ENCODE data around the gene DBN1.

Gene DBN1

DNA sequence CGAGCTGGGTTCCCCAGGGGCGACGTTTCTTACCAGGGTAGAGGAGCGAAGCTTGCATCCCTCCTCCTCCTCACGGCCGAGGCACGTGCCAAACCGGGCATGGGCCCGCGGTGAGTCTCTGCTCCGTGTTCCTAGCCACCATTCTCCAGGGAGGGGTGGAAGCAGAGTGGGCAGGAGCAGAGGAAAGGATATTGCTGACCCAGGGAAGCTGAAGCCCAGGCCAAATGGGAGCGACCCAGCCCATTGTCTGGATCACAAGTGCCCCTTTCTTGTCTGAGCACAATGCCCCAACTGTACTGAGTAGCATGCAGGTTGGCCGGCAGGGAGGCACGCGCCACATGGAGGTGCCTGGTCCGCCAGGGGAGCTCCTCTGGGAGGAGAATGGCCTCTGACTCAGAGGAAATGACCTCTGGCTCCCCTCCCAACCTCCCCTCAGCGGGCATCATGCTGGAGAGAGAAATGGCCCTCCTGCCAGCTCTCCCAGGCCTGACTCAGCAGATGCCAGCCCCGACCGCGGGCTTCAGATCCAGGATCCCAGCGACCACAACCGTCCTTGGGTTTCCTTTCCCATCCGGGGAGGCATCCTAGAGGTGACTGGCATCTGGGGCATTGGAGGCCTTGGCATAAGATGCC is 25.7 kb downstream of the DBN1 start:
- TF ChIP-seq CTCF (IDR thresholded peaks at IDR 0.05; ENCODE audit: control insufficient read depth, insufficient read depth, low read depth, low read length, missing control alignments) = no peak
- peak overlapping the region; percentile 63 for H3K4me3 ChIP-seq (ENCODE audit: control insufficient read depth, low read depth, low read length)
- DNase-seq (ENCODE audit: low read depth) = no peak

DNA sequence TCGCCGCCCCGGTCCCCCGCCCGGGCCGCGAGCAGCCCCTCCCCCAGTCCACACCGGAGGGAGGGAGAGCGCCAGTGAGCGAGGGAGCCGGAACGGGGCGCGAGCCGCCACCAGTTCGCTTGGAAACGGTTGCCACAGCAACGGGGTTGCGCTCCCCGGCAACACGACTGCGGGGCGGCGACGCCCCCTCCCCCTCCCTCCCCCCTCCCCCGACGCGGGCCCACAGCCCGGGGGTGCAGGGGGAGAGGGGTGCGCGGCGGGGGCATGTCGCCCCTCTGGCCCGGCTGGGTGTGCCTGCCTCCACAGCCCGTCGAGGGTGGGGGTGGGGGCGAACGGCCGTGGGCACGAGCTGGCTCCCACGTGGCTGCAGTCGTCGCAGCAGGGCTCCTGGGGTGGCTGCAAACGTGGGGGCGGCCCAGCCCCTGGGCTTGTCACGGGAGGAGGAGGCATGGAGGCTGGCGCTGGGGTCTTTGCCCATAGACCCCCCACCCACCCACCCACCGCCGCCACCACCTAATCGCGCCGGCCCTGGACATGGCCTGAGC is 26.3 kb downstream of the DBN1 start:
- H3K4me3 ChIP-seq (ENCODE audit: control insufficient read depth, low read depth, low read length) = peak overlapping the region; percentile 63
- TF ChIP-seq CTCF (IDR thresholded peaks at IDR 0.05; ENCODE audit: control insufficient read depth, insufficient read depth, low read depth, low read length, missing control alignments) = no peak
- DNase-seq (ENCODE audit: low read depth) = no peak

GRCh38 chr5:177446200-177447065 is 27.0 kb downstream of the DBN1 start, which contains the start of gene PRR7:
PRR7 (plus strand) TSS chr5:177446814; CDS start chr5:177455068, 8,254 bp downstream.
- H3K4me3 ChIP-seq (ENCODE audit: control insufficient read depth, low read depth, low read length) = peak within 1 kb of the TSS; percentile 63
- TF ChIP-seq CTCF (IDR thresholded peaks at IDR 0.05; ENCODE audit: control insufficient read depth, insufficient read depth, low read depth, low read length, missing control alignments) = no peak
- DNase-seq (ENCODE audit: low read depth) = no peak

GRCh38 chr5:177445917-177446199 is 27.6 kb downstream of the DBN1 start:
- TF ChIP-seq CTCF (IDR thresholded peaks at IDR 0.05; ENCODE audit: control insufficient read depth, insufficient read depth, low read depth, low read length, missing control alignments) = no peak
- no peak for DNase-seq (ENCODE audit: low read depth)
- peak overlapping the region; percentile 63 for H3K4me3 ChIP-seq (ENCODE audit: control insufficient read depth, low read depth, low read length)

DNA sequence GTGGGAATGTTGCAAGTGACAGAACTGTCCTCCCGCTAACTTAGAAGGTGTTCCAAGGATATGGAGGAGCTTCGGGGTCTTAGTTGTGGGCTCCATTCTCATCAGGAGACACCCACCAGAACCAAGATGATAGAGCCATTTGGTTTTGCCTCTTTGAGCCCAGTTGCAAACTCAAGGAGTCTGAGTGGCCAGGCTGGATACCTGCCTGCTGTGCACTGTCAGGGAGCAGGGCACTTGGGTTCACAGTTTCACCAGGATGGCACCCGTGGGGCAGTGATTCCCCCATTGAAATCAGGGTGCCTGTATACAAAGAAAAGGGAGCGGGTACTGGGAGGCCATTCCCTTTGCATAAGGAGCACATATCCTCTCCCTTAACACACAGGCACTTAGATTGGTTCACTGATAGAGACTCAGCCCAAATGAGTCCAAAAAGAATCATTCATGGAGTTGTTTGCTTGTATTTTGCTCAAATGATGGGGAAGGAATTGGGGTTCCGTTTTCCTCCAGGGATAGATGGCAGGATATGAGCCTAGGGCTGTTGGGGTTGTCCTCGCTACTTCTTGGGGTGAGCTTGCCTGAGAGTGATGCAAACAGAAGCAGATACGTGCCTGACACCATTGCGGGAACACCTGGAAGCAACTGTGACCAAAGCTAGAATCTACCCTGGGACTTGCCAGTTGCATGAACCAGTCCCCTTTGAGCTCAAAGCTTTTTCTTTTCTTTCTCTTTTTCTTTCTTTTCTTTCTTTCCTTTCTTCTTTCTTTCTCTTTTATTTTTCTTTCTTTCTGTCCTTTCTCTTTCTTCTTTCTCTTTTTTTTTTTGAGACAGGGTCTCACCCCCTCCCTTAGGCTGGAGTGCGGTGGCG is 28.1 kb downstream of the DBN1 start:
- TF ChIP-seq CTCF (IDR thresholded peaks at IDR 0.05; ENCODE audit: control insufficient read depth, insufficient read depth, low read depth, low read length, missing control alignments) = no peak
- H3K4me3 ChIP-seq (ENCODE audit: control insufficient read depth, low read depth, low read length) = no peak overlapping the region
- DNase-seq (ENCODE audit: low read depth) = no peak
